Upper lobe of right lung (tissue), 1 donor: ENCODE measurements around the gene EREG. TPM values are rescaled to one million over a fixed set of nuclear protein-coding genes. Genes with fewer than 3 reads are reported as not detected.

Source experiments
- ATAC-seq: fragments of 200-7000 bp; cut with Tn5 transposase; one replicate; pipeline ENCODE4 v1.9.1; 2020; ENCODE audit warnings: mild to moderate bottlenecking, moderate library complexity
- DNase-seq: peaks from one replicate; pipeline ENCODE4 v3.0.0-alpha.2; 2020
- H3K27ac ChIP-seq: fragments of 200-600 bp; one replicate; pipeline ENCODE4 v1.8.0; 2022
- H3K27me3 ChIP-seq: fragments of 200-600 bp; one replicate; pipeline ENCODE4 v1.8.0; 2022; ENCODE audit warnings: mild to moderate bottlenecking
- H3K36me3 ChIP-seq: fragments of 200-600 bp; one replicate; pipeline ENCODE4 v1.8.0; 2022
- H3K4me1 ChIP-seq: fragments of 200-600 bp; one replicate; pipeline ENCODE4 v1.8.0; 2022
- H3K4me3 ChIP-seq: fragments of 200-600 bp; one replicate; pipeline ENCODE4 v1.8.0; 2022; ENCODE audit warnings: mild to moderate bottlenecking
- H3K9me3 ChIP-seq: fragments of 200-600 bp; one replicate; pipeline ENCODE4 v1.8.0; 2022
- intact Hi-C: fragments of 100-400 bp; cut with DNase I; formaldehyde crosslinking; loops from one replicate; pipeline ENCODE4 v1.11.0; 2022
- total RNA-seq: library from RNA; stranded (reverse); fragmentation: NEBNext Ultra II Directional; extraction: Animal tissue kit (Norgen Biotek cat#: 25700); gene quantifications from one replicate; pipeline ENCODE4 v1.2.1, GENCODE V29; 2021
- TF ChIP-seq, protein P1 (sequence below): fragments of 200-600 bp; IDR thresholded peaks from one replicate; pipeline ENCODE4 v1.8.0; 2022; ENCODE audit warnings: antibody characterized with exemption
- donor health status: DM: no; HTN: yes; CAD: no; lungs with severe emphysema.

EREG gene
- total RNA-seq, 1 donor from 2014 or later: 0.69 TPM

DNA sequence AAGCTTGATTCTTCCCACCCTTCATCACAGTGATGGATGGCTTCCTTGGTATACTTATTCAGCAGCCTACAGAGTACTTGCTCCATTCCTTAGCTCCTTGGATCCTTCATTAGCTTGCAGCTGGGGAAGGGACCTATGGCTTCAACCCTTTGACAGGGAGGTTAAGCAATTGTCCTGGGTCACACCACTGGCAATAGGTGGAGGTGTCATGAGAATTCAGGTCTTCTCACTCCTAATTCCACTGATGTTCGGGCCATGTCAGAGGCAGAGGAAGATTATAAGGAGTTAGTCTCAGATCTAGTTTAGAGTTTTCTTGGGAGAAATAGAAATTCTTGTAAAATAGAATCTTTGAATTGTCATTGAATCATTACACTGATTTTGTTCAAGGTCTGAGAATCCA lies 24.5 kb downstream of the EREG start:
- H3K36me3 ChIP-seq: no peaks in the 10 kb centered on the region
- DNase-seq (no peak), ATAC-seq (no peak)
- intact Hi-C loops: no loop called here
- H3K4me3 ChIP-seq: no peak overlapping the region
- TF ChIP-seq, protein P1, sequence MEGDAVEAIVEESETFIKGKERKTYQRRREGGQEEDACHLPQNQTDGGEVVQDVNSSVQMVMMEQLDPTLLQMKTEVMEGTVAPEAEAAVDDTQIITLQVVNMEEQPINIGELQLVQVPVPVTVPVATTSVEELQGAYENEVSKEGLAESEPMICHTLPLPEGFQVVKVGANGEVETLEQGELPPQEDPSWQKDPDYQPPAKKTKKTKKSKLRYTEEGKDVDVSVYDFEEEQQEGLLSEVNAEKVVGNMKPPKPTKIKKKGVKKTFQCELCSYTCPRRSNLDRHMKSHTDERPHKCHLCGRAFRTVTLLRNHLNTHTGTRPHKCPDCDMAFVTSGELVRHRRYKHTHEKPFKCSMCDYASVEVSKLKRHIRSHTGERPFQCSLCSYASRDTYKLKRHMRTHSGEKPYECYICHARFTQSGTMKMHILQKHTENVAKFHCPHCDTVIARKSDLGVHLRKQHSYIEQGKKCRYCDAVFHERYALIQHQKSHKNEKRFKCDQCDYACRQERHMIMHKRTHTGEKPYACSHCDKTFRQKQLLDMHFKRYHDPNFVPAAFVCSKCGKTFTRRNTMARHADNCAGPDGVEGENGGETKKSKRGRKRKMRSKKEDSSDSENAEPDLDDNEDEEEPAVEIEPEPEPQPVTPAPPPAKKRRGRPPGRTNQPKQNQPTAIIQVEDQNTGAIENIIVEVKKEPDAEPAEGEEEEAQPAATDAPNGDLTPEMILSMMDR: no peak
- no peaks in the 10 kb centered on the region for H3K27me3 ChIP-seq
- H3K9me3 ChIP-seq: no peaks in the 10 kb centered on the region
- no peak overlapping the region for H3K27ac ChIP-seq
- H3K4me1 ChIP-seq: no peaks in the 10 kb centered on the region

DNA sequence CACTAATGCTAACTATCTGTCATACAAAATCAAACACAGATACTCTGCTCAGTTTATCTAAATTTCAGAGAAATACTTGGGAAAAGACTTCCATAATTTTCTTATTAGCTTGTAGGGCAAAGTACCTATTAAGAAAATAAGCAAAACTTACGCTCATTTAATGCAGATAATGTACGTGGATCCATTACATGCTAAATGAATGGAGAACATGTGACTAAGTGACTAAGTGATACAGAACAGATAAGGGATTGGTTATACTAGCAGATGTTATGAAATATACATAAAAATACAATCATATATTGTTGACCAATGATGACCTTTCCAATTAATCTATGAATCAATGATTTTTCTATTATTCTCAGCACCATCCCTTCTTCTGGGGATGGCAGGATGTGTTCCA lies 25.7 kb downstream of the EREG start:
- Histone ChIP-seq H3K4me3 (no peak overlapping the region), H3K9me3 (no peaks in the 10 kb centered on the region), H3K27ac (no peak overlapping the region), H3K36me3 (no peaks in the 10 kb centered on the region), H3K4me1 (no peaks in the 10 kb centered on the region), H3K27me3 (no peaks in the 10 kb centered on the region)
- intact Hi-C loops: no loop called here
- TF ChIP-seq, protein P1: no peak
- DNase-seq: no peak
- ATAC-seq: no peak

DNA sequence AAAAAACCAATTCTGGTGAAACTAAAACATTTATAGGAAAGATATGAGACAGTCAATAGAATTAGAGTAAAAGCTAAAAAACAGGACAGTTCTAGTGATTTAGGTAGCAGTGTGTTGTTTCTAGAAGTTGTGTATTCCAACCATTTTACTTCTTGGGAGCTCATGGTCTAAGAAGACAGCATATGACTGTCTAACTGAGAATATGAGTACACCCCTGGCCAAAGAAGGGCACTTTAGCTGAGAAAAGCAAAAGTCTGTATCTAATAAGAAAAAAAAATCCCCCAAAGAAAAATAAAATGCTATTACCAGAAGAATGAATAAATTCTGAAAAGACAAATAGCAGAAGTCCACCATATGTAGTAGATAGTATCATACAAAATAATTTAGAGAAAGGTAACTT lies 26.4 kb downstream of the EREG start:
- no peak for DNase-seq
- Histone ChIP-seq H3K9me3 (no peaks in the 10 kb centered on the region), H3K4me1 (no peaks in the 10 kb centered on the region), H3K36me3 (no peaks in the 10 kb centered on the region), H3K27me3 (no peaks in the 10 kb centered on the region), H3K27ac (no peak overlapping the region), H3K4me3 (no peak overlapping the region)
- no peak for ATAC-seq
- TF ChIP-seq, protein P1: no peak
- intact Hi-C loops: no loop called here

DNA sequence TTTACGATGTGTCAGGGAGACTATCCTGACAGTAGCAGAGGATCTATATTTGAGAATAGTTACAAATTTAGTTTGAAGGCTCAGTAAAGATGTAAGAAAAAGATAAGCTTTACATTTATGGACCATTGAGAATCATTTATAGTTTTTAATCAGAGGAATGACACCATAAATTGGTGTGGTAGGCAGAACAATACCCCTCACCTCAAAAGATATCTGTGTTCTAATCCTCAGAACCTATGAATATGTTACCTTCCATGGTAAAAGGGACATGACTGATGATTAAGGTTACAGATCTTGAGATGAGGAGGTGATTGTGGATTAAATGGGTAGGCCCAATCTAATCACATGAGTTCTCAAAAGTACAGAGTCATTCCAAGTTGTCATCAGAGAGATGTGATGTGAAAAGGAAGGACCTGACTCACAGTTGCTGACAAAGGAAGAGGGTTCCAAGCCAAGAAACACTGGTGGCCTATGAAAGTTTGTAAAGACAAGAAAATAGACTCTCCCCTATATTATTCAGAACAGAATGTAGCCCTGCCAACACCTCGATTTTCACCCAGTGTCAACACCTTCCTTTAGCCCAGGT lies 27.0 kb downstream of the EREG start:
- Histone ChIP-seq H3K36me3 (no peaks in the 10 kb centered on the region), H3K4me3 (no peak overlapping the region), H3K4me1 (no peaks in the 10 kb centered on the region), H3K27me3 (no peaks in the 10 kb centered on the region), H3K27ac (no peak overlapping the region), H3K9me3 (no peaks in the 10 kb centered on the region)
- TF ChIP-seq, protein P1: no peak
- DNase-seq (no peak), ATAC-seq (no peak)
- intact Hi-C loops: no loop called here

DNA sequence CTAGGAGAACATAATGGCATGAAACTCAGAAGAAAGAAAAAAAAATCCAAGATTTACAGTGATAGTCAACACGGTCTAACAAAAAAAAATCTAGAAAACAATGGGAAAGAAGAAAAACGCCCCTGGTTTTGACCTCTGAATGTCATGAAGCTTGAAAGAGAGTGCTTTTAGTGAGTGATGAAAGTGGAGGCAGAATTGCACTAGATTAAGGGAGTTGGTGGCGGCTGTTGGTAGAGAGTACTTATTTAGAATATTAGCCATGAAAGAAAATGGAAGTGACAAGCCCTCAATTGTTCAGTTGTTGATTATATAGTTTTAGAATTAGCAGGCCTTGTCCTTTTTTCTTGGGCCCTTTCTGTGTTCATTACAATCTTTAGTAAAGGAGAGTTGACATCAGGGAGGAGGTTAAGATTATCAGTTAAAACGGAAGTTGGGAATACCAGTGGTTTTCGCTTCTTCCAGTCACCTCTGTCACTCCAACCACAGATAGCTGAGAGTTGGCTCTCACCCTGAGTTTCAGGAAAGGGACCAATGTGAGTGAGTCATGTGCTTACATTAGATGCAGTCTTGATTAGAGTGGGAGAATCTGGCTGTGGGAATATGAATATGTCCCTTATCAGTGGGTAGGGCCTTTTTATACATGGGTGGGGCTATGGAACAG lies 29.7 kb downstream of the EREG start:
- Histone ChIP-seq H3K4me3 (no peak overlapping the region), H3K4me1 (no peaks in the 10 kb centered on the region), H3K27ac (no peak overlapping the region), H3K27me3 (no peaks in the 10 kb centered on the region), H3K36me3 (no peaks in the 10 kb centered on the region), H3K9me3 (no peaks in the 10 kb centered on the region)
- TF ChIP-seq, protein P1: no peak
- intact Hi-C loops: no loop called here
- no peak for DNase-seq
- no peak for ATAC-seq

DNA sequence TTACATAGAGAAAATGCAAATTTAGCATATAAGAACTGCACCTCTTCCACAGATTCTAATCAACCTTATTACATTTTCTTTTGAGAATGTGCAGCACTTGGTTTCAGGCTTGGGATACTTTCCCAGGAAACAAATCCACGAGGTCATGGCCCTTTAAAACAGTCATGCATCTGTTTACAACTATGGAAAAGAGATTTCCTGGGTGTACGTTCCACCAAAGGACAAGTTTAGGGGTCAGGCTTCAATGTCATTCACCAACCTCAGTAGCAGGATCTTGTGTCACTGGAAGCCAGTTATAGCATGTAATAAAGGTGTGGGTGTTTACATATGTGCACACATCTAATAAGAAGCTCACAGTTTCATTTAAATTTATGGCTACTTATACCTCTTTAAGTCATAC lies 30.7 kb downstream of the EREG start:
- no peak for DNase-seq
- Histone ChIP-seq H3K4me1 (no peaks in the 10 kb centered on the region), H3K27me3 (no peaks in the 10 kb centered on the region), H3K36me3 (no peaks in the 10 kb centered on the region), H3K9me3 (no peaks in the 10 kb centered on the region), H3K27ac (no peak overlapping the region), H3K4me3 (no peak overlapping the region)
- TF ChIP-seq, protein P1: no peak
- ATAC-seq: no peak
- intact Hi-C loops: no loop called here
